GM21825 (cell line): ENCODE data around the gene PRH2.

Source experiments
- ATAC-seq: cut with Tn5 transposase; IDR thresholded peaks from one replicate; pipeline ENCODE4 v1.9.1; 2021; ENCODE audit warnings: mild to moderate bottlenecking, moderate library complexity; ENCODE audit not compliant: unreplicated experiment

Gene PRH2

DNA sequence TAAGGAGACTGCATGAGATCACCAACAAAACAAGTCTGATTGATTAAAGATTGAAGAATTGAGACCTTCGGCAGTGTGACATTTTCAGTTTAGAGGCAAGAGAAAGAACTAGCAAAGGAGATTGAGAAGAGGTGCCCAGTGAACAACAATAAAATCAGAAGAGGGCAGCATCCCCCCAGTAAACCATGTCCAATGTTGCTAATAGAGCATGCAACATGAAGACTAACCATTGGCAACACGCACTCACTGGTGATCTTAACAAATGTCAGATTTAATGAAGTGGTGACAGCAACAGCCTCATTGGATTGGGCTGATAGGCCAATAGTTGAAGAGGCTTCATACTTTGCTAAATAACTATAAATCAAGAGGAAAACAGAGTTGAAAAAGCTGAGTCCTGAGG is 30.8 kb downstream of the PRH2 start:
- ATAC-seq, result no peak

DNA sequence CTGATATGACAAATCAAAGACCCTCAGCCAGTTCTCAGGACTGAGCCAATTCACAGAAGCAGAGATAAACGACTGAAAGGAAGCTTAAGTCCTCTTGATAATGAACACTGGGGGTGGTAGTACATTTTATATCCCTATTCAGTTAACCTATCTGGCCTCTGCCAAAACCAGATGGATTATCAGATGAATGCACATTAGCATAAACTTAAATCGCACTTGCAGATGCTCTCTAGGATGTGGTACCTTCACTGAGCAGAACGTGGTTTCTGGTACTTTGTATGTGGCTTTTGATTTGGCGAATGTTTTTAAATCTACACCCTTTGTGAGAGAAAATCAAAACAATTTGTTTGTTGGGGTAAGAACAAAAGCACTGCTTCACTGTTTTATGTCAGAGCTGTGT is 31.2 kb downstream of the PRH2 start:
- ATAC-seq, result no peak

DNA sequence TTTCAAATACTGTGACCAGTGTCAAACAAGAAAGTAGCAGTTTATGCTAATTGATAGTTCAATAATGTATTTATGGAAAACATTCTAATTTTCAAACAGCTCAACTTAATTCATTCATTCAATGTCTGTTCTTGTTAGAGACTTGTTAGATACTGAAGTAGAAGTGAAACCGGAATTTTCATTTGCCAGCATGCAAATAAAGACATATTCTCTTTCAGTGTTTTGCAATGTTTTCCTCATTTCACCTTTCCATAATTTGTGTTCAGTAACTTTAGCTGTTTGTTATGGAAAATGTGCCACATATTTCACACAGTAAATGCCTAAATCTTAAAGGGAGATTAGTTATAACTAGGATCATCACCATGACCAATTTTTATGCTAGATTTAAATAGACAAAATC is 36.4 kb downstream of the PRH2 start:
- no peak for ATAC-seq

DNA sequence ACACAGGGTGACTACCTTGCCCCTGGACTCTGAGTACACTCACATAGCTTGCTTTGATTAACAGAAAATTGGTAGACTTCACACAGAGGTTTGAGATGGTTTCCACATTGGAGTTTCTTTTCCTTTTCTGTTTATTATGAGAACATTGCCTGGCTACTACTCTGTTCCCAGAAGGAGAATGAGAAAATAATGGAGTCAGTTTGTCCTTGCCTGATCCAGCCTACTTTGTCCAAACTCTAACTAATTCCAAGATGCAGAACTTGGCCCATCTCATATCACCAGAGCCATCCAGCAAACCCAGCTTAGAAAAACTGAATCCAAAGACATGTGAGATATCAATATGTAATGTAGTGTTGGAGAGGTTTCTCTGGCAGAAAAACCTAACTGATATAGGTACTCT is 37.3 kb downstream of the PRH2 start:
- ATAC-seq, result no peak

DNA sequence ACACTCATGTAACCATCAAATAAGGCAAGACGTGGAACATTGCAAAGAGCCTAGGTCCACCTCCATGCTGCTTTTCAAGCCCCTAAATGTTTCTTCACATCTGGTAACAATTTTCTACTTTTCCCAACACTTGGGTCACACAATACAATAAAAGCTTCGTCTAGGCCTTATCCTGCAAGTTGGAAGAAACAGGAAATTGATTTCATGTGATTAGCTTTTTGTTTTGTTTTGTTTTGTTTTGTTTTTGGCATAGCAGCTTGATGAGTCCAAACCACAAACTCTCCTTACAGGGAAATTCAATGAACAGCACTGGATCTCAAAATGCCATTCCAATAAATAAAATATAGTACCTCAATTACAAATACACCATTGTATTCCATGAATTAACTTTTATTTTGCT is 38.4 kb downstream of the PRH2 start:
- ATAC-seq, result no peak

DNA sequence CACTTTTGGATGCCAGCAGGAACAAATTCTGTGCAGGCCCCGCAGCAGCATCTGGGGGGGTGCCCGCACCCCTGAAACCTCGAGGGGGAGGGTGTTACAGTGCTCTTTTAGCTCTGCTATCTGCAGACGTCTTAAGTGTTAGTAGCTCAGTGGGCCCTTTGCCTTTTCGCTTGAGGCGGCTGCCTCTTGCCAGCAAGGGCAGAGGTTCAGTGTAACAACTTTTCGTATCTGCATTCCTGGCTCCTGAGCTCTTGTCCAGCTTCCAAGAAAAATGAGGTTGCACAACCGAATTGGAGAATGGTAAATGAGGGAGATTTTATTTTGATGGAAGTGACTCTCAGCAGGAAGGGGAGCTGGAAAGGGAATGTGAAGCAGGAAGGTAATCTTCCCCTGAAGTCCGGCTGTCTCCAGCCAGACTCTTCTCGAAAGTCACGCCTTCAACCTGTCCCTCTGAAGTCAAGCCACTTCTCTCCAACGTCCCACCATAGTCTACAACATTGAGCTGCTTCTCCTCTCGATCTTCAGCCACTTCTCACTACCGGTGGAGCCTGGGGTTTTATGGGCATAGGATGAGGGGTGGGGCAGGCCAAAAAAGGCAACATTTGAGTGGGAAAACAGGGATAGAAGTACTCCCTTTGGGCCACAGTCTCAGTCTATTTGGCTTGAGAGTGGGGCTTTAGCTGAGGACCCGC is 39.9 kb downstream of the PRH2 start:
- no peak for ATAC-seq

DNA sequence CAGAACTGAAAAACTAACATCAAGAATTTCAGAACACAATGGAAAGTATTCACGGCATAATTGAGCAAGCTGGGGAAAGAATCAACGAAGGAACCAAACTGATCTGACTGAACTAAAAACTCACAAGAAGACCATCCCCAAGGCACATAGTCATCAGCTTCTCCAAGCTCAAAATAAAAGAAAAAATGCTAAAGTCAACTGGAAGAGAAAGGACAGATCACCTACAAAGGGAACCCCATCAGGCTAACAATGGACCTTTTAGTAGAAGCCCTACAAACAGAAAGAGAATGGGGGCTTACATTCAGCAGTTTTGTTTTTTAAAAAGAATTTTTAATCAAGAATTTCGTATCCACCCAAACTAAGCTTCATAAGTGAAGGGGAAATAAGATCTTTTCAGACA is 45.9 kb downstream of the PRH2 start:
- ATAC-seq, result no peak

DNA sequence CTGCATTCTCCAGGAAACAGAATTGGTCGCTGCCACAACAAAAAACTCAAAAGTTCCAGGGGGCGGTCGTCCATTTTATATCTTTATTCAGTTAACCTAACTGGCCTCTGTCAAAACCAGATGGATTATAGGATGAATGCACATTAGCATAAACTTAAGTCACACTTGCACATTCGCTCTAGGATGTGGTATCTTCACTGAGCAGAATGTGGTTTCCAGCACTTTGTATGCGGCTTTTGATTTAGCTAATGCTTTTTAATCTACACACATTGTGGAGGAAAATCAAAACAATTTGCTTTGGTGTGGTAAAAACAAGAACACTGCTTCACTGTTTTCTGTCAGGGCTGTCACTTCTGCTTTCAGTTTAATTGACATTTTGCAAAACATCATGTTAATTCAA is 53.2 kb downstream of the PRH2 start:
- ATAC-seq, result no peak
